Right ventricle myocardium inferior (tissue), 1 donor: ENCODE measurements around the gene NPIPB5. TPM values are rescaled to one million over a fixed set of nuclear protein-coding genes. Genes with fewer than 3 reads are reported as not detected.
A peak's percentile ranks its signal among the peaks of the same experiment; 100 is the strongest.
"Not testable (repeated sequence)": the region's sequence is repeated elsewhere in the genome, so short reads cannot be mapped to it uniquely, and the experiment has no call there.

Experiments used
- ATAC-seq: fragments of 200-7000 bp; cut with Tn5 transposase; one replicate; pipeline ENCODE4 v1.9.1; 2020; ENCODE audit warnings: mild to moderate bottlenecking, moderate library complexity
- DNase-seq: peaks from one replicate; pipeline ENCODE4 v3.0.0; 2021; ENCODE audit errors: missing footprints
- intact Hi-C: fragments of 100-400 bp; cut with DNase I; formaldehyde crosslinking; loops from one replicate; pipeline ENCODE4 v1.11.0; 2022
- long read RNA-seq: library from polyadenylated mRNA; unstranded; transcript quantifications from one replicate; pipeline ENCODE4 v2.0.0, GENCODE V29; 2021
- total RNA-seq: library from RNA; stranded (reverse); fragmentation: NEBNext Ultra II Directional; extraction: Animal tissue kit (Norgen Biotek cat#: 25700); gene quantifications from one replicate; pipeline ENCODE4 v1.2.1, GENCODE V29; 2021
- donor health status: DM: no; HTN: yes; CAD: no; lungs with severe emphysema.

NPIPB5 gene
- total RNA-seq: 37.9 TPM
- long read RNA-seq, partial matches to known transcripts: 0 of 1 reads
- long read RNA-seq, other reads (novel, unspliced or antisense): 1 of 1 reads

- DNase-seq, ATAC-seq, intact Hi-C loops: not testable (repeated sequence)
Observed at GRCh38 chr16:22510591-22510990, at the start of gene NPIPB5. NPIPB5 (plus strand) TSS chr16:22510891; CDS start chr16:22513802, 2,911 bp downstream.

- DNase-seq, ATAC-seq, intact Hi-C loops: not testable (repeated sequence)
Observed at GRCh38 chr16:22468846-22469245, 41.8 kb upstream of the NPIPB5 start.

DNA sequence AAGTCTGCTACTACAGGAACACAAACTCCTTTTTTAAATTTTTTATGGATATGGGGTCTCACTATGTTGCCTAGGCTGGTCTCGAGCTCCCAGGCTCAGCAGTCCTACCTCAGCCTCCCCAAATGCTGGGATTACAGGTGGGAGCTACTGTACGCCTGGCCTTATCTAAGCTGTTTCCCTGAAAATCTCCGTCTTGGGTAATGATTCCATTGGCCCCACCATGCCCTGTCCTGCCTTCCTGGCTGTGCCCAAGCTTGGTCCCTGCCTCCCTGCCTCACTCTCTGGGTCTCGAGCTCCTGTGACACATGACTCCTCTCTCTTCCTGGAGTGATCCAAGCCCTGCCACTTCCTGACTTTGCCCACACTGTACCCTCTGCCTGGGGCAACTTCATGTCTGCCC lies 27.3 kb downstream of the NPIPB5 start:
- intact Hi-C loops, DNase-seq, ATAC-seq: not testable (repeated sequence)

- intact Hi-C loops, DNase-seq, ATAC-seq: not testable (repeated sequence)
Observed at GRCh38 chr16:22544809-22545208, 34.1 kb downstream of the NPIPB5 start.

DNA sequence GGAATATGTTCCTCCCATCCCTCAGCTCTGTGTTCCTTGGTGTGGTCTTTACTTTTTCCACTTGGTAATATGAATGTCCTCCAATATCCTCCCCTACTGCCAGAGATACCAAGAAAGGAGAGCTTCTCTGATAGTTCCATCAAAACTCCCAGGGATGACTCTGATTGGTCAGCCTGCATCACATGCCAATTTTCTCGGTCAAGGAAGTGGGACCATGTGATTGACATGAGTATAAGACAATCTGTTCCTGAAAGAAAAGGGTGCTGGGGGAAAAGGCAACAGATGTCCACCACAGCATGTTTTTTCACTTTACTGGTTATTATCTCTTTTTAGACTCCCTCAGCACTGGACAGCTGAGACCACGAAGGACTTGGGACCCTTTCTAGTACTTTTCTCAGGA lies 35.9 kb downstream of the NPIPB5 start:
- ATAC-seq, intact Hi-C loops, DNase-seq: not testable (repeated sequence)

GRCh38 chr16:22547170-22547765 lies 36.6 kb downstream of the NPIPB5 start:
- DNase-seq (peak; percentile 70), ATAC-seq (peak; percentile 28)

DNA sequence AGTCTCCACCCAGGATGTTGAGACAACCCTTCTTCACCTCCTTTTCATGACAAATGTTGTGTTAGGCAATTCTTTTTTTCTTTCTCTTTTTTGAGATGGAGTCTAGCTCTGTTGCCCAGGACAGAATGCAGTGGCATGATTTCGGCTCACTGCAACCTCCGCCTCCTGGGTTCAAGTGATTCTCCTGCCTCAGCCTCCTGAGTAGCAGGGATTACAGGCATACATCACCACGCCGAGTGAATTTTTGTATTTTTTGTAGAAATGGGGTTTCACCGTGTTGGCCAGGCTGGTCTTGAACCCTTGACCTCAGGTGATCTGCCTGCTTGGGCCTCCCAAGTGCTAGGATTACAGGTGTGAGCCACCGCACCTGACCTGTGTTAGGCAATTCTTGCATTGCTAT lies 39.2 kb downstream of the NPIPB5 start:
- ATAC-seq, DNase-seq, intact Hi-C loops: not testable (repeated sequence)

More at GRCh38 chr16:22547170-22547765, 36.6 kb downstream of the NPIPB5 start:
- intact Hi-C loops: not testable (repeated sequence)

- ATAC-seq, DNase-seq, intact Hi-C loops: not testable (repeated sequence)
Observed at GRCh38 chr16:22551143-22551542, 40.5 kb downstream of the NPIPB5 start.

- intact Hi-C loops: not testable (repeated sequence)
Observed at GRCh38 chr16:22551651-22552050, 41.0 kb downstream of the NPIPB5 start.

DNA sequence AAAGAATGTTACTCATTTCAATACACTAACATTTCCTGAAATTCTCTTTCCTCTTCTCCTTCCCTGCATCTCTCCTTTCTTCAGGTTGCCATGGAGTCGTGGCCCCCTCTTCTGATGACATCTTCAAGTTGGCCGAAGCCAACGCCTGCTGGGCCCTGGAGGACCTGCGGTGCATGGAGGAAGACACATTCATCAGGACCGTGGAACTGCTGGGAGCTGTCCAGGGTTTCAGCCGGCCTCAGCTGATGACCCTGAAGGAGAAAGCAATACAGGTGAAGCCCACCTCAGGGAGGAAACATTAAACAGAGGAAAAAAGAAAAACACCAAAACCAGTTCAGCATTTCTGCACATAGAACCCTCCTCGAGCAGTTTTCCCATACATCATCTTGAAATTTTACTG lies 46.1 kb downstream of the NPIPB5 start:
- ATAC-seq, intact Hi-C loops, DNase-seq: not testable (repeated sequence)

More at GRCh38 chr16:22551651-22552050, 41.0 kb downstream of the NPIPB5 start:
- not testable (repeated sequence) for DNase-seq, ATAC-seq

Other genes starting within 250 kb of the NPIPB5 start
- 36.4 TPM for gene POLR3E, start 213.5 kb upstream of the NPIPB5 start, total RNA-seq
- gene CDR2, start 136.3 kb upstream of the NPIPB5 start, total RNA-seq: 6.7 TPM